Measurements from ENCODE around the gene FLT4.

GRCh38 chr5:180646289-180646962 is 3.0 kb downstream of the FLT4 start:
- TF ChIP-seq POLR2A (IDR thresholded peaks at IDR 0.05): no peak
- TF ChIP-seq CTCF (IDR thresholded peaks at IDR 0.05): no peak
